Measurements from ENCODE around the gene MEST.
A peak's percentile ranks its signal among the peaks of the same experiment; 100 is the strongest.
"Not testable (repeated sequence)": the region's sequence is repeated elsewhere in the genome, so short reads cannot be mapped to it uniquely, and the experiment has no call there.

The MEST gene, protein sequence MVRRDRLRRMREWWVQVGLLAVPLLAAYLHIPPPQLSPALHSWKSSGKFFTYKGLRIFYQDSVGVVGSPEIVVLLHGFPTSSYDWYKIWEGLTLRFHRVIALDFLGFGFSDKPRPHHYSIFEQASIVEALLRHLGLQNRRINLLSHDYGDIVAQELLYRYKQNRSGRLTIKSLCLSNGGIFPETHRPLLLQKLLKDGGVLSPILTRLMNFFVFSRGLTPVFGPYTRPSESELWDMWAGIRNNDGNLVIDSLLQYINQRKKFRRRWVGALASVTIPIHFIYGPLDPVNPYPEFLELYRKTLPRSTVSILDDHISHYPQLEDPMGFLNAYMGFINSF

DNA sequence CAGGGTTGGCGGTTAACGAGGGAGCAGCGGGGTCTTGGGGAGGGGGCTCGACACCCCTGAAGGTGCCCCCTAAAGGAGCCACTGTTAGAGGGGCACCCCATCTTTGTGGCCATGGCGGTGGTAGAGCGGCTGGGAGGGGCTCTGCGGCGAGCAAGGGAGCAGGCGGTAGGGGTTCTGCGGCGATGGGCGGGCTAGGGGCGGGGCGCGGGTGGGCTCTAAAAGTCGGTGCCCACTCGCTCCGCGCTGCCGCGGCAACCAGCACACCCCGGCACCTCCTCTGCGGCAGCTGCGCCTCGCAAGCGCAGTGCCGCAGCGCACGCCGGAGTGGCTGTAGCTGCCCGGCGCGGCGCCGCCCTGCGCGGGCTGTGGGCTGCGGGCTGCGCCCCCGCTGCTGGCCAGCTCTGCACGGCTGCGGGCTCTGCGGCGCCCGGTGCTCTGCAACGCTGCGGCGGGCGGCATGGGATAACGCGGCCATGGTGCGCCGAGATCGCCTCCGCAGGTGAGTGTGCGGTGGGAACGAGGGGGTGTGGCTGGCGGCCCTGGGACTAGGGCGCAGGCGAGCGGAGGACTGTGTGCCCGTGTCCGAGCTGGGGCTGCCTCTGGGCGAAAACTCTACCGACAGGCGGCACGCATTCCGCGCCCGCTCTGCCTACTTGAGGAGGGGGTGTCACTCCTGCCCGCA, at the start of gene MEST:
Gene MEST (plus strand): TSS at position 245 of the 682 bp plus-strand sequence. CDS start 229 bp downstream, at position 474.
- peak; percentile 57 for DNase-seq

DNA sequence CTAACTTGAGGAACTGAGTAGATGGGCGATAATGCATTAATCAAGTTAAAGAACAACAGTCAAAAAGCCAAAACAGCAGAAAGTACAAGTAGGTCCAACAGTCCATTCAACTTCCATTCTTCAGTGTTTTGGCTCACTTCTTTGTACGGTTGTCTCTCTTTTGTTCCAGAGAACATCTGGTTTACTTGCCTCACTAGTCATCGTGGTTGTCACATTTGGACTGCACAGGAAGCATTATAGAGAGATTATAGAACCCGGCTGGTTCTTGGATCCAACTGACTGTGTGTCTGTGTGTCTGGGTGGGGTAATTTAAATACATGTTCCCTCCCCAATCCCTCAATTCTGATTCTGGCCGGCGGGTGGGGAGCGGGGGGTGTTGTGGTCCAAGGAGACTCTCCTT, 49.3 kb upstream of the MEST start:
- no peak for DNase-seq

DNA sequence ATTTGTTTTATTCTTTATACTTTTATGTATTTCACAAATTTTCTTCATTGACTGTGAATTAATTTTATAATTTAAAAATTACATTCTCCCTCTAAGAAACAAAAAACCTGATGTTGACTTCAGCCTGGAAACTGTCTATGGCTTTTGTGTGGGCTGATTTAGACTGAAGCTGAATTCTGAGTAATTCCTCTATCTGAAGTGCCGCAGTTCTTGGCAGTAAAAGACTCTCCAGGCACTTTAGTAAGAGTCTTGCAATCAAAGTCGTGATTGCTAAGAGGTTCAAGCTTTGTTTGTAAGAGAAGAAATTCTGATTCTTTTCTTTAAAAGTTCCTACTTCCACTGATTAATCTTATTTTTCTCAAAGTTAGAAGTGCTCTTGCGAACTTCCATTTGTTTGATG, 47.7 kb upstream of the MEST start:
- DNase-seq = no peak

DNA sequence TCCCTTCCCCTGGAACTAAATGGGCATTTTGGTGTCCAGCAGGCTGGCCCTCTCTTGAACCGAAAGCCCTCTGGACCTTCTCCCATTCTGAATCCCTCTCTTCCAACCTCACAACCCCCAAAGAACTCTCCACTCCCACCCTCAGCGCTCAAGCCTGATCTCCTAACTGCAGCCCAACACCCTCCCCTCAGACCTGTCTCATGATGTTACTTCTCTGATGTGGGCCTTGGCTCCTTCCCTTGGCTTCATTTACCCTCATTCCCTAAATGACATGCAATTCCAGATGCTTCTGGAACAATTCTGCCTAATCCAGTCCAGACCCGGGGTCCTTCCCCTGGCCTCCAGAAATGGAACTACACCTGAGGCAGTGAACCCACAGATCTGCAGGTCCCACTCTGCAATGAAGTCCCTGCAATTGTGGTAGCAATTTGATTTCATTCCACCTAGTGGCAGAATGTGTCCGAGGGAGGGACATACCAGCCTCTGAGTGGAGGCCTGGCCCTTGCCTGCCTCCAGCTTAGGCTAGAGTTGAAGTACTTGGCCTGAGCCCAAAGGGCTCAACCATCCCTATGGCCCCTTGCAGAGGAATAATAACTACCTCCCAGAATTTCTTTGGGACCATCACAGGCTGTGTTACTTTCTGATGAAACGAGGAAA, 47.0 kb upstream of the MEST start:
- no peak for DNase-seq

DNA sequence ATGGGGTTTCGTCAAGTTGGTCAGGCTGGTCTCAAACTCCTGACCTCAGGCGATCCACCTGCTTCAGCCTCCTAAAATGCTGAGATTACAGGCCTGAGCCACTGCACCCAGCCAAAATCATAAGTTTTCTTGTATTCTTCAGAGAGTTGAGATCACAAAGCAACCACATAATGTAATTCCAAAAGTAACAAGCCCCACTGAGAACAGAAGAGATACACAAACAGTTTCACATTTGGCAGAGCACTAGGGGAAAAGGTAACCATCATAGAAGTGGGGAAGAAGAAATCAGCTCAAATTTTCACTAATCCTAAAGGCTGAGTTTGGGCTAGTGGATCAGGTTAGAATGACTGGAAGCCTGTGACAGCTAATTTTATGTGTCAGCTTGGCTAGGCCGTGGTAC, 45.6 kb upstream of the MEST start:
- DNase-seq = no peak

DNA sequence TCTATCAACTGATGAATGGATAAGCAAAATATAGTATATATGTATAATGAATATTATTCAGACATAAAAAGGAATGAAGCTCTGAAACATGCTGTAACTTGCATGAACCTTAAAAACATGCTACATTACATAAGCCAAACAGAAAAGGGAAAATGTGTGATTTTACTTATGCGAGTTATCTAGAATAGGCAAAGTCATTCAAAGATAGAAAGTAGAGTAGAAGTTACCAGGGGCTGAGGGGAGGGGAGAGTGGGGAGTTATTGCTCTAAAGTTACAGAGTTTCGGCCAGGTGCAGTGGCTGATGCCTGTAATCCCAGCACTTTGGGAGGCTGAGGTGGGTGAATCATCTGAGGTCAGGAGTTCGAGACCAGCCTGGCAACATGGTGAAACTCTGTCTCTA, 40.5 kb upstream of the MEST start:
- DNase-seq = not testable (repeated sequence)

DNA sequence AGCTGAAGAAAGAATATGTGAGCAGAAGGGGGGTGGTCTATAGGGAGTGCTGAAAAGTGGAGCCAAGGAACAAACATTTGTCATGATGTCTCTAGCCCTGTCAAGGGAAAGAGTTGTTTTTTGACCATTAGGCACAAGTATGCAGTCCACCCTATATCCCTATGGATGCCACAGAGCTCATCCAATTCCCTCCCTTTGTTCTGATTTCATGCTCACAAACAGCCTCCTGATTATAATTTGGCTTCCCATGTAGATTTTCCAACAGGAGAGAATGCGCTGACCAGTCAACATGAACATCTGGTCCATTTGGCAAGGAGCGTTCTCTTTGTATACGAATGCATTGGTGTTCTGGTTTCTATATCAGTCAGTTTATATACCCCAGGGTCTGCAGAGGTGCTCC, 38.9 kb upstream of the MEST start:
- DNase-seq = no peak

DNA sequence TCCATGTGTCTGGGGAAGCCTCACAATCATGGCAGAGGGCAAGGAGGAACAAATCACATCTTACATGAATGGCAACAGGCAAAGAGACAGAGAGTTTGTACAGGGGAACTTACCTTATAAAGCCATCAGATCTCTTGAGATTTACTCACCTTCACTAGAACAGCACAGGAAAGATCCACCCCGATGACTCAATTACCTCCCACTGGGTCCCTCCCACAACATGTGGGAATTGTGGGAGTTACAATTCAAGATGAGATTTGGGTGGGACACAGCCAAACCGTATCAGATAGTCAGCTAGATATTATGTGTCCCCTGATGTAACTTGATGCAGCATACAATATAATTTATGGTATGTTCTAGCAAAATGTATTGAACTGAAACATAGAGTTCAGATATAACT, 36.9 kb upstream of the MEST start:
- no peak for DNase-seq

DNA sequence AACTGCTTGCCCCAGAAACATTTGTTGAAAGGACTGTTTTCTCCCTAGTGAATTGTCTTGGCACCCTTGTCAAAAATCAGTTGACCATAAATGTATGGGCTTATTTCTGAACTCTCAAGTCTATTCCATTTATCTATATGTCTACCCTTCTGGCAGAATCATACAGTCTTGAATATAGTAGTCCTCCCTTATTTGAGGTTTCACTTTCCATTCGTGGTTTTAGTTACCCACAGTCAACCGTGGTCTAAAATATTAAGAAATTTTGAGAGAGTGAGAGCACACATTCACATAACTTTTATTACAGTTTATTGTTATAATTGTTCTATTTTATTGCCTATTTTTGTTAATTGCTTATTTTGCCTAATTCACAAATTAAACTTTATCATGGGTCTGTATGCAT, 33.6 kb upstream of the MEST start:
- no peak for DNase-seq

DNA sequence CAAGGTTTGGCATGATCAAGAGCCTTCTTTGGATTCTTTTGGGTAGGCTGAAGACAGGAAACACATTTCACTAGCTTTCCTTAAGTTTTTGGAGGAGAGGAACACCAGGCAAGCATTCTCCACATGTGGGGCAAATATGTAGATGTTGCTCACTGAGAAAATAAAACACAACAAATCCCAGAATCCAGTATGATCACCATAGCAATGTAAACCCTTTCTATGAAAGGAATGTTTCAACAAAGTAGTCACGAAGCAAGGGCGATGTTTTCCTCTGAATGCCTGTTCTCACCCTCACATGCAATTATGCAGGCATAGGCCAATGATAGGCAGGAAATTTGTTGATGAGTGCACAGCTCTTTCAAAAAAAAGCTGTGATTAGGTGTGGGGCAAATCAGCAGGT, 30.6 kb upstream of the MEST start:
- DNase-seq = no peak

DNA sequence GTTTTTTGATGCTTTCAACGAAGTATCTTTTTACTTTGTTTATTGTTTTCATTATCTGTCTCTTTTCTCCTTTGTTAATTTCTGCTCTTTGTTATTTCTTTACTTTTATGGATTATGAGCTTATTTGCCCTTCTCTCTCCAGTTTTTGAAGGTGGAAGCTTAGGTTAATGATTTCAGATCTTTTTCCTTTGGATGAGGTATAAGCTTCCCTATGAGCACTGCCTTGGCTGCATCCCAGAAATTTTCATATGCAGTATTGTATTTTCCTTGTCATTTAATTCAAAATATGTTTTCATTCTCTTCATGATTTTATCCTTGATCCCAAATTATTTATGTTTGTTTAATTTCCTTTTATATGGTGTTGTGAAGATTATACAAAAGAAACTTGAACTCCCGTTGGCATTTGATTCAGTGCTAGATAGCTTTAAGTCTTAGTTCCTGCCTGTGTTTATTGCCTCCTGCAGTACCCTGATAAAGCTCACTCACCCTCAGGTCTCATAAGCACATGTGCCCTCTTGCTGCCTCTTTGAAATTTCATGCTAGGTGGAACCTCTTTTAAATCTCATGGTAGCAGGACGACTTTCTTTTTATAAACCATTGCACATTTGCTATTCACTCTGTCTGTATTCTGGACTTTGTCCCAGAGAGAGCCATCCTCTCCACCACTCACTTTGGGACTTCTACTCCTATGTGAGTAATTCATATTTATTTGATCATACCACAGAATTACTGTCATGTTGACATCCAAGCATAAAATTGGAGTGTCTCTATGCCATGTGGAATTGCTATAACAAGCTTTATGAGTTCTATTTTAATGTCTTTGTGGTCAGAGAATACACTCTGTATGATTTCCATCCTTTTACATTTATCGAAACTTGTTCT, 28.1 kb upstream of the MEST start:
- no peak for DNase-seq

DNA sequence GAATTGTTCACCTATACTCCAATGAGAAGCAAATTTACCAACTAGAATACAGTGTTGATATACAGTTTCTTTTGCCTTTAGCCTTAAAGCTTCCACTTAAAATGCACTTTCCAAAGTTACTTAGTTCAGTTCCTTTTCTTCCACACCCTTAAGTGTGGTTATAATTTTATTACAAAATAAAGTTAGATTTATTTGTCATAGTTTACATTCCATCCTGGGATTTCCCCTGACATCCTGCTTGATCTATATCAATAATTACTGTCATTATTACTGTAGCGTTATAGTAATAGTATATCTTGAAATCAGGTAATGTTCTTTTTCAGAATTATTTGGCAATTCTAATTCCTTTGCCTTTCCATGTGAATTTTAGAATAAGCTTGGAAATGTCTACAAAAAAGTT, 23.3 kb upstream of the MEST start:
- DNase-seq = no peak

DNA sequence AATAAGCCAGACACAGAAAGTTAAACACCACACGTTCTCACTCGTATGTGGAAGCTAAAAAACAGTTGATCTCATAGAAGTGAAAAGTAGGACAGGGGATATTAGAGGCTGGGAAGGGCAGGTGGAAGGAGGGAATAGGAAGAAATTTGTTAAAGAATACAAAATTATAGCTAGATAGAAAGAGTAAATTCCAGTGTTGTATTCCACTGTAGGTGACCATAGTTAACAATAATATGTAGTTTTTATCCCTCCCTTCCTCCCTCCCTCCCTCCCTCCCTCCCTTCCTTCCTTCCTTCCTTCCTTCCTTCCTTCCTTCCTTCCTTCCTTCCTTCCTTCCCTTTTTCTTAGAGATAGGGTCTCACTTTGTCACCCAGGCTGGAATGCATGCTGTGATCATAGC, 19.9 kb upstream of the MEST start:
- no peak for DNase-seq

DNA sequence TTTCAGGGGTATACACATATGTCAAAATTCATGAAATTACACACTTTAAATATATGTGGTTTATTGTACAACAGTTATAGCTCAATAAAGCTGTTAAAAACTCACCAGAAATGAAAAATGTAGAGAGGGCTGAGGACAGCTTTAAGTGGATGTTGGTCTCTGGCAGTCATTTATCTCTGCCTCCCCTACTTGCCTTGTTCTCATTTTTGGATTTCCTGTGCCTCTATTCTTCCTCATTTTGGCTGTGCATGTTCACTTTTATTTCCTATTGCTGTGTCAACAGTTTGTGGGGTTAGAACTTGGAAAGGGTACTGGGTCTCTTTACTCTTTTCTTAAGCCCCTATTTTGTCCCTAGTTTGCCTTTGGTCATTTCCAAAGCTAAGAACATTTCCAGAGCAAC, 18.6 kb upstream of the MEST start:
- no peak for DNase-seq

DNA sequence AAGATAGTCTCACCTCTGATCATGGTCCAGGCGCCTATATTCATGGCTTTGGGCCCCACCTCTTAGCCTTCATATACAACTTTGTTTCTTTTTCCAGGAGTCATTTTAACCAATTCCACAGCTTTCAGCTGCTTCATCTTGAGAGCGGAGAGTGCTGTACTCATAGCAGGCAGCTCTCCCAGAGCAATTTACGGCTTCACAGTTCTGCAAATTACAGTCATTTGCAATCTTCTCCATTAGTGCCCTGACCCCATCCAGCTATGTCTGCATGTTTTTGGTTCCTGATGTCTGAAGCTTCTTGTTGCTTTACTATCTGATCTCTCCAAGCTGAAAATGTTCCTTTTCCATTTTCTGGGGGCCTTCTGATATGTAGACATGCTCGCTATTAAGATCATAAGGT, 18.0 kb upstream of the MEST start:
- DNase-seq = peak; percentile 52

DNA sequence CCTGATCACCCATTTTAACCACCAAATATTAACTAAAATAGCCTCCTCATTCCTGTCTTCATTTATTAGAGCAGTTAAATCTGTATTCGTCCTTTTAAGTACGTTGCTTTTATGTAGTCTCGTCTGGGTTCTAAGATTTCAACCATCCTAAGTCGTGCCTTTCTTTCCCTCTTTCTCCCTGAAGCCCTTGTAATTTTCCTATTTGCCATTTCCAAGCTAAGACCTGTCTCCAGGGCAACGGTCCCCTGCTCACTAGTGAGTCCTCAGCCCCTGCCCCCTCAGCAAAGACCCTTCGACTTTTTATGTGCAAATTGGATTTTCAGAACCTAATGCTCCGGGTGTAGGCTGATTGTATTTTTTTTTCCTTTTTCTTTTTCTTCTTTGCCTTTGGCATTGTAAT, 16.1 kb upstream of the MEST start:
- peak; percentile 39 for DNase-seq

DNA sequence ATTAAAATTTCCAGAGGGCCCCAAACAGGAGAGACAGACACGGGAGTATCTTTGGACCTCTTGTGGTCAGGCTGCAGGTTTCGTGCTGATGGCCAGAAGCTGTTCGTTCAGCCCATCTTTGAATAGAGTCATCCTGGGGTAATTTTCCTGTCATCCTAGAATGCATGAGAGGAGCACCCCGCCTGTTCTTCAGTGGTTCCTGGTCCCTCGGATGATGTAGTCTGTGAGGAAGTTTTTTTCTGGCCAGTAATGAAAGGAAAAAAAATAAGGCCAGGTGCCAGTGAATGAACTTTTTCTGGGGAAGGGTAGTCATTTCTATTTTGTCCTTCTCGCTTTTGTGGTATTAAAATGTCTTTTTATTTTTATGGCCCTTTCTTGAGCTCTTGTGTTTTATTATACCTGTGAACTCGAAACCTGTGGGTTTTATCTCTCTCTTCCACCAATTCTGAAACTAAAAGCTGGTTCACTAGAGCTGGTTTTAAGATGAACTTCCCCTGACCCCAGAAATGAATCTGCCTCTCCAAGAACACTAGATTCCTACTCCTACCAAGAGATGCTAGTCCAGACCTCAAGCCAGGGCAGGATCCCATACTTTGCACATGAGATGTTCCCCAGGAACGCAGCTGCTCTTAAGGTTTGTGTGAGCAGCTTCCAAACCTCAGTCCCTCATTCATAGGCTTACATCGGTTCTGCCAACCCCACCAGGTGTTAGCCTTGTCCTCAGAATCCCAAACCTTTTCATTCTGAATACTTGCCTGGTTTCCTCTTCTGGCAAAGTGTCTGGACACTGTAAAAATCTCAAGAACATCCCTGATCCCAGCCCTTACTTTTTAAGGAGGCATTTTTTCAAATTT, 15.4 kb upstream of the MEST start:
- DNase-seq = no peak

DNA sequence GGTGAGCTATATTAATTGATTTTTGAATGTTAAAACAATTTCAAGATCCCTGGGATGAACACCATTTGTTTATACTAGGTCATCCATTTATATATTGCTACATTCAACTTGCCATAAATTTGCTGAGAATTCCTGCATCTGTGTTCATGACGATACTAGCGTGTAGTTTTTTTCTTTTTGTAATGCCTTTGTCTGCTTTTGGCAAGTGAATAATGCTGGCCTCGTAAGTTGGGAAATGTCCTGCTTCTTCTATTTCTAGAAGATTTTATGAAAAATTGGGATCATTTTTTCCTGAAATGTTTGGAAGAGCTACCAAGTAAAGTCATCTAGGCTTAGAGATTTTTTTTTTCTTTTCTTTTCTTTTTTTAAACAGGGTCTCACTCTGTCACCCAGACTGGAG, 12.9 kb upstream of the MEST start:
- no peak for DNase-seq

DNA sequence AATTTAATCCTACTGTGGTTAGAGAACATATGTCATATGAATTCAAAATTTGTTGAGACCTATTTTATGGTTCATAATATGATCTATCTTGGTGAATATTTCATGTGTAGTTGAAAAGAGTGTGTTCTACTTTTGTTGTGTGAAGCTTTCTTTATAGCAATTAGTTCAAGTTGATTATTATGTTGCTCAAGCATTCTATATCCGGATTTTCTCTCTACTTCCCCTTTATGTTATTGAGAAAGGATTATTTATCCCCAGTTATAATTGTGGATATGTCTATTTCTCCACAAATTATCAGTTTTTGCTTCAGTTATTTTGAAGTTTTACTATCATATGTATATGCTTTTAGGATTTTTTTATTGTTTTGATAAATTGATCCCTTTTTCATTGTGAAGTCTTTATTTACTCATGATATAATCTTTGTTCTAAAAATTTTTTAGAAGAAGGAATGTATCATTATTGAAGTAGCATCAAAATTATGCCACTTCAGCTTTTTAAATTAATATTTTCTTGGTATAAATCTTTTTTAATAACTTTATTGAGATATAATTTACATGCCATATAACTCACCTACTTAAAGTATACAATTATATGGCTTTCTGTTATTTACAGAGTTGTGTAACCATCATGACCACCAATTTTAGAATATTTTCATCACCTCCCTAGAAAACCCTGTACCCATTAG, 12.0 kb upstream of the MEST start:
- DNase-seq = no peak

DNA sequence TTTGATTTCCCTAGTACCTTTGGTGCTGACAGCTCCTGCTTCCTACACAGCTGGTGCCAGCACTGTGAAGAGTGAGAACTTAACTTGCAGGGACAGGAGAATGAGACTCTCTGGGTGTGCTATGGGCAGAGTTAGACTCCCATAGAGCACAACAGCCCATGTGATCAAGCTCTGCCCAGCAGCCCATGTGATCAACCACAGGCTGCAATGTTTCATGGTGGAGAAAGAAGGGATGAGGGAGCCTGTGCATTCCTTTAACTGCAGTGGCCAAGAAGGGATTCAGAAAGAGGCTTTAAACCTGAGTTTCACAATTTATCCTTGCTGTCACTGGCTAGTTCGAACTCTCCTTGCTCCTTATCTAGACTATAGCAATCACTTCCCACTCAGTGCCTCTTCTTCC, 10.0 kb upstream of the MEST start:
- DNase-seq = no peak

DNA sequence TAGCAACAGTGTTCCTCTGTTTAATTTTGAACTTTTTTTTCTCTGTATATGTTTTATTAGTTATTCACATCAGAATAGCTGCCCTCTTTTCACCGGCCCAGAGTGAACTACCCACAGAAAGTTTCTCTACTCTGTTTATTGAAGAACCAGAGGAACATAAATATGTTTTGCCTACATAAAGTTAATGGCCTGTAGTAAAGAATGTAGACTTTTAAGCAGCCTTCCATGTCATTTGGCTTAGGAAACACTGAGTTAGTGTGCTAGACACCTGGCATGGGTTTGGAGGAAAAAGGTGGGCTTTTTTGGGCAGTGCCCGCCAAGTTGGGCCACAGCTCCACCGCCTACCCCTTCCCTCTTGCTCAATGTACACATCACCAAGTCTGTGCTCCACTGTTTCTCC, 8.9 kb upstream of the MEST start:
- DNase-seq = no peak

DNA sequence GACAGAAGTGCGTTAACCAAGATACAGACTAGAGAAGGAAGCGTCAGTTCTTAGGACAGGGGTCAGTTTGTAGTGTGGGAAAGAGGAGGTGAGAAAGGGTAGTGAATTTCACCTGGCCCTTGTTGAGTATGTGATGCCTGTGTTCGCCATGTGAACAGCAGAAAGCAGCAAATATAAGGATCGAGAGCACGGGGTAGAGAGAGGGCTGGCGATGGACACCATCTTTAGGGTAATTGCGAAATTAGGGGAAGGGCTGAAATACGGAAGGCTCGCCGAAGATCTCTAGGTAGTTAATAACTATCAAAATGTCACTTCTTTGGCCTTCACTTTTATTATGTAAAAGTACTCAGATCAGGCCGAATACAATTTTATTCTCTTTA, 6.2 kb upstream of the MEST start:
- DNase-seq = no peak

Data from NCI-H1436 (cell line).